HepG2 (cell line): Measurements from ENCODE around the gene GRIK5. TPM values are rescaled to one million over a fixed set of nuclear protein-coding genes. Genes with fewer than 3 reads are reported as not detected.
"Not testable (repeated sequence)": the region's sequence is repeated elsewhere in the genome, so short reads cannot be mapped to it uniquely, and the experiment has no call there.

ENCODE experiments used
- ATAC-seq: fragments of 200-7000 bp; cut with Tn5 transposase; 3 replicates; pipeline ENCODE4 v1.9.1; 2020; ENCODE audit warnings: mild to moderate bottlenecking, moderate library complexity
- BruUV-seq: library from RNA; stranded (reverse); fragments of 400-500 nt; replicated peaks from 2 replicates; lab custom pipeline; 2021; lab: Mats Ljungman, UMichigan
- CTCF ChIA-PET: fragments of 300-600 bp; formaldehyde crosslinking; extraction: SDS; loops from one replicate; lab custom pipeline; 2021; ENCODE audit warnings: low total read pairs, inconsistent platforms, low intra/inter-chr PET ratio; lab: Yijun Ruan, JAX
- POLR2A ChIA-PET: fragments of 350-600 bp; sonication (Branson Sonifier 250); formaldehyde crosslinking; loops from one replicate; lab custom pipeline; 2020; ENCODE audit warnings: antibody characterized with exemption, inconsistent platforms; lab: Yijun Ruan, JAX
- DNase-seq: peaks from one replicate; pipeline ENCODE4 v3.0.0-alpha.2; 2015; ENCODE audit warnings: low spot score
- FAIRE-seq: peaks from 3 replicates; lab custom pipeline; 2011; peaks lifted over from hg19 to GRCh38; lab: Jason Lieb, UNC
- H2AFZ ChIP-seq: one replicate; pipeline ENCODE4 v1.6.1; 2011; ENCODE audit warnings: low read length, inconsistent platforms
- H3K27ac ChIP-seq: fragments of 300-600 bp; 3 replicates; pipeline ENCODE4 v1.8.0; 2011; ENCODE audit warnings: mixed run types, mild to moderate bottlenecking, mixed read lengths, low read length, inconsistent platforms; ENCODE audit not compliant: insufficient read depth; ENCODE audit errors: extremely low read length
- H3K27me3 ChIP-seq, 2 experiments: fragments of 200-600 bp in 1 of 2; 2 replicates in 1 of 2; 3 replicates in 1 of 2; pipeline versions ENCODE4 v1.6.0 to v1.8.0; 2011; ENCODE audit warnings: low read length in 2 of 2, mild to moderate bottlenecking in 2 of 2, moderate library complexity in 2 of 2, inconsistent platforms in 1 of 2; ENCODE audit not compliant: insufficient read depth in 2 of 2, control insufficient read depth in 1 of 2
- H3K36me3 ChIP-seq, 2 experiments: fragments of 200-600 bp in 1 of 2; replicated peaks in 1 of 2; 2 replicates in 1 of 2; 3 replicates in 1 of 2; pipeline versions ENCODE4 v1.5.1 to v1.8.0; 2011; ENCODE audit warnings: low read length in 2 of 2, inconsistent platforms in 1 of 2; ENCODE audit not compliant: insufficient read depth in 2 of 2, control insufficient read depth in 1 of 2
- H3K4me1 ChIP-seq: 2 replicates; pipeline ENCODE4 v1.5.1; 2012; ENCODE audit warnings: low read length, inconsistent platforms; ENCODE audit not compliant: insufficient read depth
- H3K4me2 ChIP-seq: 2 replicates; pipeline ENCODE4 v1.6.0; 2011; ENCODE audit warnings: low read depth, low read length, inconsistent platforms
- H3K4me3 ChIP-seq, 3 experiments: fragments of 200-600 bp in 1 of 3; sonication (generic), shearing (Covaris generic) in 1 of 3; replicated peaks in 1 of 3; 2 replicates each; pipeline ENCODE4 v1.5.1; 2011 to 2016; ENCODE audit warnings: low read length in 3 of 3, inconsistent platforms in 2 of 3, low read depth in 2 of 3, mild to moderate bottlenecking in 2 of 3, control low read depth in 1 of 3, mixed read lengths in 1 of 3; ENCODE audit not compliant: insufficient read depth in 1 of 3
- H3K79me2 ChIP-seq: one replicate; pipeline ENCODE4 v1.6.1; 2011; ENCODE audit warnings: low read length, inconsistent platforms; ENCODE audit not compliant: insufficient read depth
- H3K9ac ChIP-seq: 2 replicates; pipeline ENCODE4 v1.6.0; 2011; ENCODE audit warnings: mild to moderate bottlenecking, low read depth, low read length, inconsistent platforms; ENCODE audit not compliant: insufficient read depth
- H3K9me3 ChIP-seq: 2 replicates; pipeline ENCODE4 v1.5.1; 2012; ENCODE audit warnings: mild to moderate bottlenecking, low read length
- H4K20me1 ChIP-seq: 2 replicates; pipeline ENCODE4 v1.6.0; 2011; ENCODE audit warnings: inconsistent platforms, mild to moderate bottlenecking, low read length, moderate library complexity; ENCODE audit not compliant: insufficient read depth
- ATAD3A ChIP-seq: sonication (generic); formaldehyde crosslinking; IDR thresholded peaks from 2 replicates; pipeline ENCODE4 v1.4.0; 2020; ENCODE audit warnings: missing genetic modification reagents
- SCMH1 ChIP-seq: sonication (generic); formaldehyde crosslinking; IDR thresholded peaks from 2 replicates; pipeline ENCODE4 v1.9.0; 2021; ENCODE audit warnings: missing genetic modification reagents, mild to moderate bottlenecking, borderline replicate concordance
- TEAD3 ChIP-seq: optimal IDR thresholded peaks from 2 replicates; pipeline ENCODE3; 2016; ENCODE audit warnings: borderline replicate concordance
- ZFP36L1 ChIP-seq: sonication (generic); formaldehyde crosslinking; IDR thresholded peaks from 2 replicates; pipeline ENCODE4 v1.8.0; 2022; ENCODE audit warnings: mild to moderate bottlenecking, missing genetic modification reagents, moderate library complexity
- ZMYM2 ChIP-seq: sonication (generic); formaldehyde crosslinking; IDR thresholded peaks from 2 replicates; pipeline ENCODE4 v1.8.0; 2022; ENCODE audit warnings: mild to moderate bottlenecking, missing genetic modification reagents
- ZNF280D ChIP-seq: sonication (generic); formaldehyde crosslinking; IDR thresholded peaks from 2 replicates; pipeline ENCODE4 v1.5.1; 2020; ENCODE audit warnings: mild to moderate bottlenecking, missing genetic modification reagents
- ZNF326 ChIP-seq: sonication (generic); formaldehyde crosslinking; IDR thresholded peaks from 2 replicates; pipeline ENCODE4 v1.4.0; 2020; ENCODE audit warnings: missing genetic modification reagents, borderline replicate concordance
- ZNF33B ChIP-seq: sonication (generic); formaldehyde crosslinking; IDR thresholded peaks from 2 replicates; pipeline ENCODE4 v1.5.1; 2020; ENCODE audit warnings: mild to moderate bottlenecking, missing genetic modification reagents
- ZNF512 ChIP-seq: sonication (generic); formaldehyde crosslinking; IDR thresholded peaks from 2 replicates; pipeline ENCODE4 v1.4.0; 2020; ENCODE audit warnings: mild to moderate bottlenecking, missing genetic modification reagents
- ZNF639 ChIP-seq: conservative IDR thresholded peaks from 2 replicates; pipeline ENCODE4 v1.6.1; 2018; ENCODE audit warnings: missing genetic modification reagents
- ZNF644 ChIP-seq: IDR thresholded peaks from 2 replicates; pipeline ENCODE4 v1.6.1; 2016; ENCODE audit warnings: low read depth
- ZNF75D ChIP-seq: sonication (generic); formaldehyde crosslinking; IDR thresholded peaks from 2 replicates; pipeline ENCODE4 v1.8.1; 2023; ENCODE audit warnings: missing genetic modification reagents, mild to moderate bottlenecking, borderline replicate concordance
- WGBS: methylation state at CpG from one replicate; pipeline ENCODE4 v1.1.6; 2017; ENCODE audit warnings: low lambda C conversion rate; 5-methylcytosine and 5-hydroxymethylcytosine counted together
- in situ Hi-C: cut with HindIII; loops from 2 replicates; pipeline ENCODE4 v1.10.0; 2017; ENCODE audit warnings: low pct_unique_long_range_greater_than_20kb; ENCODE audit not compliant: extremely low pct_ligation_motif_present
- intact Hi-C: fragments of 100-400 bp; cut with micrococcal nuclease; formaldehyde crosslinking; loops from one replicate; pipeline ENCODE4 v1.10.0; 2022; ENCODE audit not compliant: unreplicated experiment
- polyA plus RNA-seq, 8 experiments: library from polyadenylated mRNA; depleted of rRNA in 3 of 8; stranded (reverse) in 7 of 8; unstranded in 1 of 8; fragments of >200 nt; fragmentation: Illumina TruSeq in 4 of 8; extraction: Trizol in 4 of 8; gene quantifications; 2 replicates each; pipeline versions ENCODE4 v1.2.1 to v1.2.3, GENCODE V29; 2011 to 2016; ENCODE audit warnings: low read depth in 4 of 8, missing spikeins in 1 of 8, mixed read lengths in 1 of 8; ENCODE audit not compliant: insufficient read depth in 1 of 8
- total RNA-seq, 5 experiments: library from RNA; depleted of rRNA; stranded (reverse); fragments of >200 nt; fragmentation: Illumina TruSeq; extraction: Trizol; gene quantifications; 2 replicates each; pipeline ENCODE4 v1.2.3, GENCODE V29; 2016; ENCODE audit warnings: low read depth in 1 of 5

GRIK5 gene
- total and polyA plus RNA-seq, 2 of the 13 experiments (the other 11 are each of a cell fraction or from before 2014, with no cell fraction given) = not detected

GRCh38 chr19:42040491-42040890 is 29.5 kb downstream of the GRIK5 start:
- BruUV-seq, H4K20me1 ChIP-seq, H2AFZ ChIP-seq, H3K27me3 ChIP-seq, H3K79me2 ChIP-seq, H3K4me3 ChIP-seq, H3K36me3 ChIP-seq, FAIRE-seq, in situ Hi-C loops, DNase-seq, H3K27ac ChIP-seq, H3K4me2 ChIP-seq, H3K9ac ChIP-seq, CTCF ChIA-PET, H3K9me3 ChIP-seq, POLR2A ChIA-PET, ATAC-seq, intact Hi-C loops, H3K4me1 ChIP-seq: not testable (repeated sequence)
- 39% methylated on average over 9 of the region's 9 CpGs for WGBS

GRCh38 chr19:42040031-42040430 is 30.0 kb downstream of the GRIK5 start:
- no peak for DNase-seq
- no peak for FAIRE-seq
- ChIA-PET CTCF (no interaction called here), POLR2A (no interaction called here)
- ATAC-seq = no peak
- TF ChIP-seq ZNF639 (CRISPR knock-in tag) (no peak), ZNF512 (CRISPR knock-in tag) (no peak), ATAD3A (CRISPR knock-in tag) (no peak), ZNF280D (CRISPR knock-in tag) (no peak), ZNF33B (no peak), ZNF644 (no peak), ZNF75D (no peak), SCMH1 (CRISPR knock-in tag) (no peak), ZMYM2 (no peak), TEAD3 (CRISPR knock-in tag) (no peak), ZNF326 (CRISPR knock-in tag) (no peak), ZFP36L1 (CRISPR knock-in tag) (no peak)
- no peak overlapping the region for H3K4me2 ChIP-seq
- no TSS peak for BruUV-seq
- no peak overlapping the region for H3K9ac ChIP-seq
- intact Hi-C loops (no loop called here), in situ Hi-C loops (no loop called here)
- no peaks in the 10 kb centered on the region for H4K20me1 ChIP-seq
- no peak overlapping the region for H2AFZ ChIP-seq
- H3K4me3 ChIP-seq = no peak overlapping the region
- no peak overlapping the region for H3K27ac ChIP-seq
- no peaks in the 10 kb centered on the region for H3K4me1 ChIP-seq
- H3K79me2 ChIP-seq = no peaks in the 10 kb centered on the region
- H3K36me3 ChIP-seq = no peaks in the 10 kb centered on the region
- H3K27me3 ChIP-seq = peaks cover 0 to 9% of the 10 kb centered on the region in 2 experiments; a peak in 4 of 5 replicates
- H3K9me3 ChIP-seq = no peaks in the 10 kb centered on the region
